HG03103 (cell line): ENCODE results near the gene TMPRSS6.

Experiments
- ATAC-seq: cut with Tn5 transposase; IDR thresholded peaks from one replicate; pipeline ENCODE4 v1.9.1; 2021; ENCODE audit warnings: low read depth; ENCODE audit not compliant: unreplicated experiment

Gene TMPRSS6

GRCh38 chr22:37018086-37018814 is 91.3 kb downstream of the TMPRSS6 start:
- no peak for ATAC-seq

- no peak for ATAC-seq
Measured at GRCh38 chr22:37017356-37017755, 92.2 kb downstream of the TMPRSS6 start.

GRCh38 chr22:37016134-37016910 is 93.2 kb downstream of the TMPRSS6 start:
- ATAC-seq, result no peak

GRCh38 chr22:37015587-37015878 is 94.0 kb downstream of the TMPRSS6 start:
- no peak for ATAC-seq
